ENCODE data around the gene DDX1. TPM values are rescaled to one million over a fixed set of nuclear protein-coding genes. Genes with fewer than 3 reads are reported as not detected.

Gene DDX1
- total and polyA plus RNA-seq, 9 of the 15 experiments (the other 6 are each of a cell fraction or from before 2014, with no cell fraction given), result 116 to 277 (median 232) TPM

GRCh38 chr2:15601681-15602080 is 10.0 kb downstream of the DDX1 start (continued):
- TF ChIP-seq CEBPZ (IDR thresholded peaks at IDR 0.05; ENCODE audit: borderline replicate concordance, low read depth, low read length), result no peak
- TF ChIP-seq KLF1 (tag; IDR thresholded peaks at IDR 0.05), result no peak
- TF ChIP-seq PHTF2 (CRISPR knock-in tag; IDR thresholded peaks at IDR 0.05), result no peak
- TF ChIP-seq RBM14 (IDR thresholded peaks at IDR 0.05; ENCODE audit: borderline replicate concordance, insufficient read depth, low read depth, low read length), result no peak
- TF ChIP-seq CBX2 (IDR thresholded peaks at IDR 0.05; ENCODE audit: insufficient read depth, low read length, poor library complexity, severe bottlenecking), result no peak

- Histone ChIP-seq H3K4me2 (ENCODE audit: insufficient read depth, low read length) (no peak overlapping the region), H4K20me1 (replicated peaks; ENCODE audit: control insufficient read depth, insufficient read depth, low read length) (no peaks in the 10 kb centered on the region), H3K27me3 (ENCODE audit: control insufficient read depth in 2 of 2, insufficient read depth in 2 of 2, low read length in 2 of 2) (no peaks in the 10 kb centered on the region), H3K79me2 (ENCODE audit: control insufficient read depth, insufficient read depth, low read length) (0 out of 3 replicates have a peak, but pooled peaks cover 3% of the 10 kb centered on the region), H3K9ac (ENCODE audit: insufficient read depth in 1 of 2, low read depth in 2 of 2, low read length in 2 of 2) (no peak overlapping the region), H3K9me1 (ENCODE audit: control insufficient read depth, insufficient read depth, low read length) (no peaks in the 10 kb centered on the region), H3K4me3 (no peak overlapping the region), H3K9me3 (replicated peaks; ENCODE audit: control insufficient read depth, insufficient read depth, low read depth, low read length) (no peaks in the 10 kb centered on the region), H3K4me1 (replicated peaks in 1 of 2; ENCODE audit: control insufficient read depth in 2 of 2, insufficient read depth in 2 of 2, low read length in 2 of 2) (no peaks in the 10 kb centered on the region), H3K27ac (ENCODE audit: extremely low read depth, low read depth, low read length) (no peak overlapping the region), H3K36me3 (ENCODE audit: control insufficient read depth, insufficient read depth, low read length) (peaks cover 98% of the 10 kb centered on the region), H2AFZ (ENCODE audit: low read depth, low read length) (no peak overlapping the region)
- ATAC-seq, result no peak
- ChIA-PET CTCF (ENCODE audit: low intra/inter-chr PET ratio) (no interaction called here), POLR2A (interaction anchor here (1.4 kb wide), 1 partner anchor 31 kb away, joined by 5 read pairs; no protein-coding TSS in a partner anchor)
- in situ Hi-C loops (cut with MboI) (no loop called here), intact Hi-C loops (cut with micrococcal nuclease) (no loop called here)
- WGBS (ENCODE audit: insufficient coverage, low coverage, missing lambda C conversion rate), result 96% methylated on average over 8 of the region's 8 CpGs
- DNase-seq (ENCODE audit: extremely low read depth in 1 of 4, low spot score in 3 of 4), result no peak
- FAIRE-seq, result no peak
- BruUV-seq (replicated peaks), result no TSS peak
- no peak for TF ChIP-seq NR2C2 (CRISPR knock-in tag; IDR thresholded peaks at IDR 0.05)
- no peak for TF ChIP-seq NR2C2 (tag; IDR thresholded peaks at IDR 0.05)
- TF ChIP-seq WHSC1 (IDR thresholded peaks at IDR 0.05; ENCODE audit: low read length), result no peak
- no peak for TF ChIP-seq RBM34 (IDR thresholded peaks at IDR 0.05; ENCODE audit: borderline replicate concordance, insufficient read depth, low read length)
- no peak for TF ChIP-seq TAF7 (tag; IDR thresholded peaks at IDR 0.05)
- no peak for TF ChIP-seq BHLHE40 (IDR thresholded peaks at IDR 0.05; ENCODE audit: low read length)
- TF ChIP-seq ZBTB43 (CRISPR knock-in tag; IDR thresholded peaks at IDR 0.05), result no peak
- TF ChIP-seq SMARCC2 (IDR thresholded peaks at IDR 0.05; ENCODE audit: low read depth), result no peak
- TF ChIP-seq MEIS2 (IDR thresholded peaks at IDR 0.05; ENCODE audit: partially characterized antibody), result no peak
- no peak for TF ChIP-seq ELK1 (CRISPR knock-in tag; IDR thresholded peaks at IDR 0.05)
Measured at GRCh38 chr2:15602393-15602792, 10.7 kb downstream of the DDX1 start.

Measured in K562 (cell line).